Endothelial cell of umbilical vein (primary cell): ENCODE results near the gene RNF224.

ENCODE experiments used
- CTCF ChIP-seq, 2 donors: IDR thresholded peaks; 1 replicate in 1 of 2; 2 replicates in 1 of 2; pipeline ENCODE4 v1.5.1; 2011; ENCODE audit warnings: low read length in 2 of 2, mild to moderate bottlenecking in 2 of 2, moderate library complexity in 2 of 2, control low read depth in 1 of 2, inconsistent platforms in 1 of 2, low read depth in 1 of 2; ENCODE audit not compliant: insufficient read depth in 1 of 2; ENCODE audit errors: extremely low read depth in 1 of 2
- POLR2A ChIP-seq: IDR thresholded peaks from 2 replicates; pipeline ENCODE4 v1.6.1; 2012; ENCODE audit warnings: low read depth, mild to moderate bottlenecking, control low read depth, low read length
- POLR2AphosphoS5 ChIP-seq: IDR thresholded peaks from 2 replicates; pipeline ENCODE4 v1.6.1; 2012; ENCODE audit warnings: low read depth, mild to moderate bottlenecking, control low read depth, low read length, moderate library complexity; ENCODE audit not compliant: insufficient read depth

- no peak for TF ChIP-seq POLR2AphosphoS5
- no peak for TF ChIP-seq CTCF (IDR thresholded peaks at IDR 0.05; ENCODE audit: extremely low read depth in 1 of 2, insufficient read depth in 1 of 2, low read depth in 1 of 2, low read length in 2 of 2)
- no peak for TF ChIP-seq POLR2A
Observed at GRCh38 chr9:137237759-137238726, 10.7 kb downstream of the RNF224 start.
